HG02571 (cell line): Measurements from ENCODE around the gene LIMK2.

ENCODE experiments used
- ATAC-seq: cut with Tn5 transposase; IDR thresholded peaks from one replicate; pipeline ENCODE4 v1.9.1; 2021; ENCODE audit warnings: mild to moderate bottlenecking, moderate library complexity; ENCODE audit not compliant: unreplicated experiment

LIMK2 gene

GRCh38 chr22:31271026-31271425, 58.9 kb downstream of the LIMK2 start:
- no peak for ATAC-seq

DNA sequence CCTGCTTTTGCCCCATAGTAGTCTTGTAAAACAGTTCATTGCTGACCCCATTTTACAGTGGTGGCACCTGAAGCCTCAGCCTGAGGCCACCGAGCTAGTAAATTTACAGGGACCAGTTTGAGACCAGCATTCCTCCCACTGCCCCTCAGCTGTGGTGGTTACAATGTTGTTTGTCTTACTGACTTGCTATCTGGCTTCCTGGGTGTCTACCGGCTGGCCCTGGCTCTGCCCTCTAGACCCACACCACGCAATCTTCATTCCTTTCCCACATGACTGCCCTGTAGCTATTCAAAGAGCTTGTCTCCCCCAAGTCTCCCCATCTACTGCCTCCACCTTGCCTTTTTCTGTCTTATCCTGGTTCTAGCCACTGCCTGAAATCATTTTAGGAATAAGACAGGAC, 59.4 kb downstream of the LIMK2 start:
- ATAC-seq: no peak

DNA sequence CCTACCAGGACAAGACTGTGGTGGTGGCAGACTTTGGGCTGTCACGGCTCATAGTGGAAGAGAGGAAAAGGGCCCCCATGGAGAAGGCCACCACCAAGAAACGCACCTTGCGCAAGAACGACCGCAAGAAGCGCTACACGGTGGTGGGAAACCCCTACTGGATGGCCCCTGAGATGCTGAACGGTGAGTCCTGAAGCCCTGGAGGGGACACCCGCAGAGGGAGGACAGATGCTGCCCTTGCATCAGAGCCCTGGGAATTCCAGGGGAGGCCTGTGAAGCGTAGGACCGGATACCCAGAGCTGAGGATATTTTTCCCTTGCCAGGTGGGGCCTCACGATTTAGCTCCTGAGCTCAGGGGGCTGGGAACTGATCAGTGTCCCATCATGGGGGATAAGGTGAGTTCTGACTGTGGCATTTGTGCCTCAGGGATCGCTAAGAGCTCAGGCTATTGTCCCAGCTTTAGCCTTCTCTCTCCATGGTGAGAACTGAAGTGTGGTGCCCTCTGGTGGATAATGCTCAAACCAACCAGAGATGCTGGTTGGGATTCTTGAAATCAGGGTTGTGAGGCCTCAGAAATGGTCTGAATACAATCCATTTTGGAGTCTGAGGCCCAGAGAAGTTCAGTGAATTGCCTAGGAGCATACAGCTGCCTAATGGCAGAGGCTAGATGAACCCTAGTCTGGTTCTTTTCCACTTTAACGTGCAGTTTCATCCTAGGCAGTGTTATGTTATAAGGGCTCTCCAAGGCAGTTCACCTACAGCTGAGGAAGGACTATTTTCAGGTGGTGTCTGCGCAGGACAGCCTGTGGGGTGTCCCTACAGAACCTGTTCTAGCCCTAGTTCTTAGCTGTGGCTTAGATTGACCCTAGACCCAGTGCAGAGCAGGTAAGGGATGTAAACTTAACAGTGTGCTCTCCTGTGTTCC, 60.7 kb downstream of the LIMK2 start:
- no peak for ATAC-seq

DNA sequence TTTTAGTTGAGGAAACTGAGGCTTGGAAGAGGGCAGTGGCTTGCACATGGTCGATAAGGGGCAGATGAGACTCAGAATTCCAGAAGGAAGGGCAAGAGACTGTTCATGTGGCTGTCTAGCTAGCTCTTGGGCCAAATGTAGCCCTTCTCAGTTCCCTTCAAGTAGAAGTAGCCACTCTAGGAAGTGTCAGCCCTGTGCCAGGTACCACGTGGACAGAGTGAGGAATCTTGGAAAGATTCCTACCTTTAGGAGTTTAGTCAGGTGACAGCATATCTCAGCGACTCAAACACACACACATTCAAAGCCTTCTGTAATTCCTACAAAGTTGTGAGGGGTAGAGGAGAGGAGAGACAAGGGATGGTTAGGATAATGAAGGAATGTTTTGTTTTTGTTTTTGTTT, 61.9 kb downstream of the LIMK2 start:
- no peak for ATAC-seq

DNA sequence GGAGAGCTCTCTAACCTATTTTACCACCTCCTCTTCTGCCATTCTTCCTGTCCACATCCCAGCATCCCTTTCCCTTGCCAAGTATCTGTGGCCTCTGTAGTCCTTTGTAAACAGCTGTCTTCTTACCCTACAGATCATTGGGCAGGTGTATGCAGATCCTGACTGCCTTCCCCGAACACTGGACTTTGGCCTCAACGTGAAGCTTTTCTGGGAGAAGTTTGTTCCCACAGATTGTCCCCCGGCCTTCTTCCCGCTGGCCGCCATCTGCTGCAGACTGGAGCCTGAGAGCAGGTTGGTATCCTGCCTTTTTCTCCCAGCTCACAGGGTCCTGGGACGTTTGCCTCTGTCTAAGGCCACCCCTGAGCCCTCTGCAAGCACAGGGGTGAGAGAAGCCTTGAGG, 62.9 kb downstream of the LIMK2 start:
- no peak for ATAC-seq

- no peak for ATAC-seq
These were observed 63.5 kb downstream of the LIMK2 start for GRCh38 chr22:31275576-31275975.

DNA sequence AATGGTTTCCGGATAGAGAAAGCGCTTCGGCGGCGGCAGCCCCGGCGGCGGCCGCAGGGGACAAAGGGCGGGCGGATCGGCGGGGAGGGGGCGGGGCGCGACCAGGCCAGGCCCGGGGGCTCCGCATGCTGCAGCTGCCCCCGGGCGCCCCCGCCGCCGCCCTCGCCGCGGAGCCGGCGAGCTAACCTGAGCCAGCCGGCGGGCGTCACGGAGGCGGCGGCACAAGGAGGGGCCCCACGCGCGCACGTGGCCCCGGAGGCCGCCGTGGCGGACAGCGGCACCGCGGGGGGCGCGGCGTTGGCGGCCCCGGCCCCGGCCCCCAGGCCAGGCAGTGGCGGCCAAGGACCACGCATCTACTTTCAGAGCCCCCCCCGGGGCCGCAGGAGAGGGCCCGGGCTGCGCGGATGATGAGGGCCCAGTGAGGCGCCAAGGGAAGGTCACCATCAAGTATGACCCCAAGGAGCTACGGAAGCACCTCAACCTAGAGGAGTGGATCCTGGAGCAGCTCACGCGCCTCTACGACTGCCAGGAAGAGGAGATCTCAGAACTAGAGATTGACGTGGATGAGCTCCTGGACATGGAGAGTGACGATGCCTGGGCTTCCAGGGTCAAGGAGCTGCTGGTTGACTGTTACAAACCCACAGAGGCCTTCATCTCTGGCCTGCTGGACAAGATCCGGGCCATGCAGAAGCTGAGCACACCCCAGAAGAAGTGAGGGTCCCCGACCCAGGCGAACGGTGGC, 64.5 kb downstream of the LIMK2 start:
- ATAC-seq: no peak

- no peak for ATAC-seq
These were observed 65.6 kb downstream of the LIMK2 start for GRCh38 chr22:31277741-31278140.

DNA sequence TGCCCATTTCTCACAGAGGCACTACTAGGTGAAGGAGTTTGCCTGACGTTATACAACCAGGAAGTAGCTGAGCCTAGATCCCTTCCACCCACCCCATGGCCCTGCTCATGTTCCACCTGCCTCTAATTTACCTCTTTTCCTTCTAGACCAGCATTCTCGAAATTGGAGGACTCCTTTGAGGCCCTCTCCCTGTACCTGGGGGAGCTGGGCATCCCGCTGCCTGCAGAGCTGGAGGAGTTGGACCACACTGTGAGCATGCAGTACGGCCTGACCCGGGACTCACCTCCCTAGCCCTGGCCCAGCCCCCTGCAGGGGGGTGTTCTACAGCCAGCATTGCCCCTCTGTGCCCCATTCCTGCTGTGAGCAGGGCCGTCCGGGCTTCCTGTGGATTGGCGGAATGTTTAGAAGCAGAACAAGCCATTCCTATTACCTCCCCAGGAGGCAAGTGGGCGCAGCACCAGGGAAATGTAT, 66.1 kb downstream of the LIMK2 start:
- ATAC-seq: no peak

- ATAC-seq: no peak
These were observed 66.7 kb downstream of the LIMK2 start for GRCh38 chr22:31278626-31279326.

GRCh38 chr22:31279327-31279669, 67.2 kb downstream of the LIMK2 start:
- ATAC-seq: no peak

- ATAC-seq: no peak
These were observed 67.9 kb downstream of the LIMK2 start for GRCh38 chr22:31279821-31280505.

DNA sequence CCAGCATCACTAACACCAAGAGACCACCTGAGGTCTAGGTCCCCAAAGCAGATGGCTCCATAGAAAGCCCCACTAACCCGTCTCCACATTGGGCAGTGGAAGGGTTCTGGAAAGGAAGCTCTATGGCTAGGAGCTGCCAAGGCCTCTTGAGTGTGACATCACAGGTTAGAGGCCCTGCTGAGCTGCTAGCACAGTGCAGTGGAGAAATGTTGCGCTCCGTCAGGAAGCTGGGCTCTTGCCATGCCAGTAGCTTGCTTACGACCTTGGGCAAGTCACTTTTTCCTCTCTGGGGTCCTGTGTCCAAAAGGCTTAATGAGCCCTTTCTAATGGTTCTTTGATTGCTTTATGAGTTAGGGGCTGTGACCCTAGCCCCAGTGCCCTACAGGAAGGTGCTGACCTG, 69.6 kb downstream of the LIMK2 start:
- no peak for ATAC-seq

DNA sequence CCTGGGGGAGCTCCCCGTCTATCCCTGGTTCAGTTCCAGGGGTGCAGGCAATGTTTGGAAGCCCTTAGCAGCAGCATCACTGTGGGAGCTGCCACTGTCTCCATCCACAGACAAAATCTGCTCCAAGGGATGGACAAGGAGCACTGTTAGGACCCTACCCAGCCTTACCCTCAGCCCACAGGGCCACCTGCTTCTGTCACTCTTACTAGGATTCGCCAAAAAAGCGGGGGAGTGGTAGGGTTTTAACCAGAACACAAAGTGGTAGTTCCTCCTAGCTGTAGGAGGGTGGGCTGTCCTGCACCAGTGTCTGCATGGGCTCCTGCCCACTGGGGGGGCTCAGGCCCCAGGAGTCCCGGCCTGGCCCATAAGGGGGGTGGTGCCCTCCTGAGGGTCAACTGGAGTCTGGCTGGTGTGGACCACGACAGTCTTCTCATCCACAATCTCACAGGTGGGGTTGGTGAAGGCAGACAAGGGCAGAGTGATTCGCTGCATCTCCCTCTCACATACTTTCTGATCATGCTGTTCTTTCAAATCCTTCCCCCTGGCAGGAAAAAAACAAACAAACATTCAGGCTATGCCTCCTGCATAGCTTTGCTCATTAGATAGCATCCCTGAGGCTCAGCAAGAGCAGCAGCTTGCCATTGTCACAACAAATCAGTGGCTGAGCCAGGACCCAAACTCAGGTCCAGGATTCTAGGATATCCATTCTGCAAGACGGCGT, 70.8 kb downstream of the LIMK2 start:
- ATAC-seq: no peak

DNA sequence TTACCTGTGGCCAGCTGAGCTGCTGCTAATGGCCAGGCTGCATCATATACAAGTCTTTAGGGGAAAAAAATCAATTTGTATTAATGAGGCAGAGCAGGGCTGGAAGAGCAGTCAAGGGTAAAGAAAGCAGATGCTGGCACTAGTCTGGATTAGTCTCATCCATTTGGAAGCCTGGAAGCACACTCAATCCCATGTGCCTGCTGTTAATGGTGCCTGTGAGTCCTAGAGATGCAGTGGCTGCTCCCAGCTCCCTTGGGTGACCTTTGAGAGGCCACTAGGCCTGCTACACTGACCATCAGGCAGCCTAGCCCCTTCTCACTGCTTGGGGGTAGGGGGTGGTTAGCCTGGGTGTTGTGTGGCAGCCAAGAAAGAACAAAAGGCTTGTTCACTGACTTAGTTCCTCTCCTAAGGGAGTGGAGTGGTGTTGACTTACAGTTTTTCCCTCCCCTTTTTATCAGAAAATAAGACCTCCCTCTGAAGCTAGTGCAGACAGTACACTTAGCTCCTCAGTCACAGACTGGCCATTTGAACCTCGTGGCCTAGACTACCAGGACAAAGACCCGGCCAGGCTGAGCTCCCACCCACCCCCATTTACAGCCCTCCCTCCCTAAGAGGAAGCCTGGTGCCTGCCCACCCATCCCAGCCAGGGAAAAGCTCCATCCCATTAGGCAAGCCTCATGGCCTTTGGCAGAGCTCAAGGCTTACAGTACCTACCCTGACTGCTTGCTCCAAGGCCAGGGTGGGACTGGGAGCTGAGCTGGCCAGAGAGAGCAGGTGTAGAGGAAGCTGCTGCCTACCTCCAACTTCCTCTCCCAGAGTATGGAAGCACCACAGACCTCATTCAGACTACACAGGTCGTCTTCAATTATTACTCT, 72.4 kb downstream of the LIMK2 start:
- no peak for ATAC-seq

DNA sequence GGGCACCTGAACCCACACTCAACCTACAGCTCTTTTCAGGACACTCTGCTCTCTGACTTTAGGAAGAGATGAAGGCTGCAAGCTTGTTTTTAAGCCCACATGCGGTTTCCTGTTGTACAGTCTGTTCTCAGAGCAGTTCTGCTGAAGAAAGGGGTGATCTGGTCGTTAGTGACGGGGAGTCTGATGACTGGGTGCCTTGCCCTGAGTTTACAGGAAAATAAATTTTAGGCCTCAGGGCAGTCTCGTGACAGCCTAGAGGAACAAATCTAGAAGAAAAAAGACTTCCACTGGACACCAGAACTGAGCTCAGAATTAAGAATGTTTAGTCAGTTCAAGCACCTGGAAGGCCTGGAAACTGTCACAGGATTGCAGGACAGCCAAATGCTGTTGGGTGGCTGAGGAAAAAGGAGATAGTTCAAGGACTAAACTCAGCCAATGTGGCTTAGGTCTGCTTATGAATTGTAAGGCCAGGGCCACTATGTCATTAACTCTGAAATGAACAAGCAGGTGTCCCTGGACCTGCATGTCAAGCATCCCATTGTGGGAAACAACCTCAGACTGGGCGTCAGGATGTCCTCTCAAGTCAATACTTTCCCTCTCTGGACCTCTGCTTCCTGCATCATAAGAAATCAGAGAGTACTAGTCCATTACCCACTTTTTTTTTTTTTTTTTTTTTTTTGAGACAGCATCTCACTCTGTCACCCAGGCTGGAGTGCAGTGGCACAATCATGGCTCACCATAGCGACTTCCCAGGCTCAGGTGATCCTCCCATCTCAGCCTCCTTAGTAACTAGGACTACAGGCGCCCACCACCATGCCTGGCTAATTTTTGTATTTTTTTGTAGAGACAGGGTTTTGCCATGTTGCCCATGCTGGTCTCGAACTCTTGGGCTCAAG, 74.5 kb downstream of the LIMK2 start:
- ATAC-seq: no peak

- no peak for ATAC-seq
These were observed 75.9 kb downstream of the LIMK2 start for GRCh38 chr22:31287818-31288495.
